ENCODE results near the gene NPDC1.
"Not testable (repeated sequence)": the region's sequence is repeated elsewhere in the genome, so short reads cannot be mapped to it uniquely, and the experiment has no call there.

DNA sequence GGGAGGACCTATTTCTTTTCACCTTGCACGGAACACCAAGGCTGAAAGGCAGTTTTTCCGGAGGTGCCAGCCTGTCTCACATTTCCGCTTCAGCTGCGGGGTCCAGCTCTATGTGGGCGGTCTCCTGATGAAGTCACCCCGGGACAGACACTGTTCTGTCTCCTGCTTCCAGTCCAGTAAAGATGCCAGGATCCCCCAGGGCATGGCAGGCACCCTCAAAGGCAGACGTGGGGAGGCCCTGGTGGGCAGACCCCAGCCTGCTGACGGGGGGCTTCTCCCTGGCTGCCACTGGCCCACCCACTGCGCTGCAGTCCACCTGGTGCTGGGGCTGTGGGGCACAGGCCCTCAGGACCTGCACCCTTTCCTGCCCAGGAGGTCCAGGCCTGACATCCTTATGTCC lies 16.8 kb upstream of the NPDC1 start:
- TF ChIP-seq, protein P1, sequence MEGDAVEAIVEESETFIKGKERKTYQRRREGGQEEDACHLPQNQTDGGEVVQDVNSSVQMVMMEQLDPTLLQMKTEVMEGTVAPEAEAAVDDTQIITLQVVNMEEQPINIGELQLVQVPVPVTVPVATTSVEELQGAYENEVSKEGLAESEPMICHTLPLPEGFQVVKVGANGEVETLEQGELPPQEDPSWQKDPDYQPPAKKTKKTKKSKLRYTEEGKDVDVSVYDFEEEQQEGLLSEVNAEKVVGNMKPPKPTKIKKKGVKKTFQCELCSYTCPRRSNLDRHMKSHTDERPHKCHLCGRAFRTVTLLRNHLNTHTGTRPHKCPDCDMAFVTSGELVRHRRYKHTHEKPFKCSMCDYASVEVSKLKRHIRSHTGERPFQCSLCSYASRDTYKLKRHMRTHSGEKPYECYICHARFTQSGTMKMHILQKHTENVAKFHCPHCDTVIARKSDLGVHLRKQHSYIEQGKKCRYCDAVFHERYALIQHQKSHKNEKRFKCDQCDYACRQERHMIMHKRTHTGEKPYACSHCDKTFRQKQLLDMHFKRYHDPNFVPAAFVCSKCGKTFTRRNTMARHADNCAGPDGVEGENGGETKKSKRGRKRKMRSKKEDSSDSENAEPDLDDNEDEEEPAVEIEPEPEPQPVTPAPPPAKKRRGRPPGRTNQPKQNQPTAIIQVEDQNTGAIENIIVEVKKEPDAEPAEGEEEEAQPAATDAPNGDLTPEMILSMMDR (IDR thresholded peaks at IDR 0.05): not testable (repeated sequence)
- TF ChIP-seq POLR2A (IDR thresholded peaks at IDR 0.05): not testable (repeated sequence)
